Activated CD8-positive, alpha-beta T cell treated with anti-CD3 and anti-CD28 coated beads for 36 hours (primary cell): ENCODE data around the gene COPB2. TPM values are rescaled to one million over a fixed set of nuclear protein-coding genes. Genes with fewer than 3 reads are reported as not detected.

Source experiments
- ATAC-seq: fragments of 200-7000 bp; cut with Tn5 transposase; one replicate; pipeline ENCODE4 v1.10.0; 2021; ENCODE audit warnings: mild to moderate bottlenecking, moderate library complexity
- CTCF ChIA-PET: fragments of 350-600 bp; sonication (Branson Sonifier 250); formaldehyde crosslinking; loops from one replicate; lab custom pipeline; 2021; ENCODE audit warnings: antibody characterized with exemption; lab: Charles Lee
- POLR2A ChIA-PET: fragments of 350-600 bp; sonication (Branson Sonifier 250); formaldehyde crosslinking; loops from one replicate; lab custom pipeline; 2021; ENCODE audit warnings: antibody characterized with exemption; lab: Charles Lee
- DNase-seq: peaks from one replicate; pipeline ENCODE4 v3.0.0-alpha.2; 2020
- H3K27ac Mint-ChIP-seq: one replicate; pipeline ENCODE4 v1.8.0; 2021; ENCODE audit warnings: mild to moderate bottlenecking, mixed read lengths
- H3K27me3 Mint-ChIP-seq: one replicate; pipeline ENCODE4 v1.8.0; 2021; ENCODE audit warnings: mixed read lengths
- H3K36me3 Mint-ChIP-seq: one replicate; pipeline ENCODE4 v1.8.0; 2021; ENCODE audit warnings: low read depth, mixed read lengths
- H3K4me1 Mint-ChIP-seq: one replicate; pipeline ENCODE4 v1.8.0; 2021; ENCODE audit warnings: low read depth, mixed read lengths
- H3K4me3 Mint-ChIP-seq: one replicate; pipeline ENCODE4 v1.8.0; 2021; ENCODE audit warnings: mild to moderate bottlenecking, moderate library complexity, mixed read lengths
- H3K9me3 Mint-ChIP-seq: one replicate; pipeline ENCODE4 v1.8.0; 2021; ENCODE audit warnings: mixed read lengths
- CTCF ChIP-seq: fragments of 200-600 bp; IDR thresholded peaks from one replicate; pipeline ENCODE4 v1.8.0; 2022; ENCODE audit warnings: antibody characterized with exemption, mild to moderate bottlenecking
- intact Hi-C: fragments of 100-400 bp; cut with micrococcal nuclease; formaldehyde crosslinking; loops from one replicate; pipeline ENCODE4 v1.10.0; 2022
- total RNA-seq, 2 experiments: library from RNA; stranded (reverse); gene quantifications; one replicate each; pipeline ENCODE4 v1.2.3, GENCODE V29; 2021

The COPB2 gene
- total RNA-seq, 2 experiments from 2014 or later, result 81.7 to 83.8 TPM

GRCh38 chr3:139318431-139318816, 71.0 kb downstream of the COPB2 start:
- intact Hi-C loops, result no loop called here
- ATAC-seq (no peak), DNase-seq (no peak)
- Mint-ChIP-seq H3K27me3 (peaks cover 14% of the 10 kb centered on the region), H3K4me1 (no peaks in the 10 kb centered on the region), H3K36me3 (no peaks in the 10 kb centered on the region), H3K4me3 (no peak overlapping the region), H3K9me3 (no peaks in the 10 kb centered on the region), H3K27ac (no peak overlapping the region)
- CTCF ChIA-PET, result interaction anchor here (4.1 kb wide), 1 partner anchor 10 kb away, joined by 21 read pairs; no protein-coding TSS in a partner anchor
- POLR2A ChIA-PET, result no interaction called here
- TF ChIP-seq CTCF, result no peak

- ChIA-PET POLR2A (no interaction called here), CTCF (interaction anchor here (4.1 kb wide), 1 partner anchor 11 kb away, joined by 21 read pairs; no protein-coding TSS in a partner anchor)
- intact Hi-C loops, result no loop called here
- ATAC-seq (no peak), DNase-seq (no peak)
- Mint-ChIP-seq H3K27me3 (peaks cover 15% of the 10 kb centered on the region), H3K4me1 (no peaks in the 10 kb centered on the region), H3K27ac (no peak overlapping the region), H3K4me3 (no peak overlapping the region), H3K9me3 (no peaks in the 10 kb centered on the region), H3K36me3 (no peaks in the 10 kb centered on the region)
- no peak for TF ChIP-seq CTCF
These were observed 71.6 kb downstream of the COPB2 start for GRCh38 chr3:139317660-139318430.

GRCh38 chr3:139317215-139317614, 72.2 kb downstream of the COPB2 start:
- no peak for TF ChIP-seq CTCF
- no peak for ATAC-seq
- ChIA-PET CTCF (interaction anchor here (1.9 to 4.1 kb wide), 2 partner anchors 11 to 205 kb away, joined by 4 to 21 read pairs; no protein-coding TSS in a partner anchor), POLR2A (no interaction called here)
- Mint-ChIP-seq H3K27me3 (peaks cover 15% of the 10 kb centered on the region), H3K27ac (no peak overlapping the region), H3K36me3 (no peaks in the 10 kb centered on the region), H3K4me1 (no peaks in the 10 kb centered on the region), H3K9me3 (no peaks in the 10 kb centered on the region), H3K4me3 (no peak overlapping the region)
- intact Hi-C loops, result no loop called here
- DNase-seq, result no peak

GRCh38 chr3:139313921-139314320, 75.5 kb downstream of the COPB2 start:
- ChIA-PET POLR2A (interaction anchor here (1.8 kb wide), 1 partner anchor 18 kb away, joined by 4 read pairs; no protein-coding TSS in a partner anchor), CTCF (no interaction called here)
- H3K4me1 Mint-ChIP-seq, result no peaks in the 10 kb centered on the region
- H3K4me3 Mint-ChIP-seq, result no peak overlapping the region
- ATAC-seq, result no peak
- peaks cover 16% of the 10 kb centered on the region for H3K27me3 Mint-ChIP-seq
- no peak for DNase-seq
- H3K27ac Mint-ChIP-seq, result no peak overlapping the region
- no peaks in the 10 kb centered on the region for H3K36me3 Mint-ChIP-seq
- intact Hi-C loops, result no loop called here
- no peaks in the 10 kb centered on the region for H3K9me3 Mint-ChIP-seq
- TF ChIP-seq CTCF, result no peak

GRCh38 chr3:139312959-139313358, 76.5 kb downstream of the COPB2 start:
- Mint-ChIP-seq H3K4me3 (no peak overlapping the region), H3K4me1 (no peaks in the 10 kb centered on the region), H3K36me3 (no peaks in the 10 kb centered on the region), H3K27me3 (peaks cover 16% of the 10 kb centered on the region), H3K27ac (no peak overlapping the region), H3K9me3 (no peaks in the 10 kb centered on the region)
- no peak for ATAC-seq
- intact Hi-C loops, result no loop called here
- no peak for DNase-seq
- no peak for TF ChIP-seq CTCF
- ChIA-PET POLR2A (interaction anchor here (1.8 kb wide), 1 partner anchor 17 kb away, joined by 4 read pairs; no protein-coding TSS in a partner anchor), CTCF (no interaction called here)
